HEK293 (cell line): ENCODE results near the gene GPR33.

Source experiments
- CTCF ChIA-PET: fragments of 350-600 bp; formaldehyde crosslinking; extraction: SDS; loops from one replicate; lab custom pipeline; 2021; ENCODE audit warnings: antibody characterized with exemption; lab: Yijun Ruan, JAX
- POLR2A ChIA-PET: fragments of 300-600 bp; formaldehyde crosslinking; extraction: SDS; loops from one replicate; lab custom pipeline; 2020; ENCODE audit warnings: antibody characterized with exemption, inconsistent platforms; lab: Yijun Ruan, JAX
- H3K27ac ChIP-seq: fragments of 200-500 bp; sonication (Bioruptor generic); 2 replicates; pipeline ENCODE4 v1.5.1; 2014; ENCODE audit warnings: low read depth, low read length, control low read depth, inconsistent platforms; ENCODE audit errors: extremely low read depth
- H3K36me3 ChIP-seq, 2 experiments: fragments of 200-500 bp in 1 of 2; sonication (Bioruptor generic) in 1 of 2; 1 replicate in 1 of 2; 2 replicates in 1 of 2; pipeline ENCODE4 v1.5.1; 2014 to 2017; ENCODE audit warnings: inconsistent platforms in 2 of 2, low read length in 2 of 2; ENCODE audit not compliant: control insufficient read depth in 2 of 2, insufficient read depth in 1 of 2
- H3K4me1 ChIP-seq: fragments of 200-500 bp; sonication (Bioruptor generic); 2 replicates; pipeline ENCODE4 v1.5.1; 2014; ENCODE audit warnings: mild to moderate bottlenecking, low read length, inconsistent platforms; ENCODE audit not compliant: control insufficient read depth, insufficient read depth
- H3K4me3 ChIP-seq: 2 replicates; pipeline ENCODE4 v1.5.1; 2011; ENCODE audit warnings: low read depth, mild to moderate bottlenecking, control low read depth, low read length, moderate library complexity
- H3K9me3 ChIP-seq: fragments of 200-500 bp; sonication (Bioruptor generic); 2 replicates; pipeline ENCODE4 v1.5.1; 2014; ENCODE audit warnings: low read depth, low read length, inconsistent platforms; ENCODE audit not compliant: control insufficient read depth, insufficient read depth
- HOXA7 ChIP-seq: sonication (generic); formaldehyde crosslinking; IDR thresholded peaks from 2 replicates; pipeline ENCODE4 v1.8.1; 2022; ENCODE audit warnings: missing genetic modification reagents, borderline replicate concordance
- KLF8 ChIP-seq: fragments of 450-650 bp; formaldehyde crosslinking; IDR thresholded peaks from 2 replicates; pipeline ENCODE4 v1.5.1; 2016; ENCODE audit warnings: missing biosample characterization, missing genetic modification characterization
- KLF9 ChIP-seq: fragments of 450-650 bp; formaldehyde crosslinking; IDR thresholded peaks from 2 replicates; pipeline ENCODE4 v1.5.1; 2016; ENCODE audit warnings: missing biosample characterization, missing genetic modification characterization, low read depth
- RBAK ChIP-seq: fragments of 450-650 bp; formaldehyde crosslinking; IDR thresholded peaks from 2 replicates; pipeline ENCODE4 v1.5.1; 2016; ENCODE audit warnings: missing biosample characterization, missing genetic modification characterization
- SCRT2 ChIP-seq: fragments of 450-650 bp; formaldehyde crosslinking; IDR thresholded peaks from 2 replicates; pipeline ENCODE4 v1.5.1; 2016; ENCODE audit warnings: missing biosample characterization, missing genetic modification characterization
- SP2 ChIP-seq: fragments of 450-650 bp; formaldehyde crosslinking; IDR thresholded peaks from 2 replicates; pipeline ENCODE4 v1.5.1; 2016; ENCODE audit warnings: missing biosample characterization, missing genetic modification characterization
- TRIM28 ChIP-seq: IDR thresholded peaks from 2 replicates; pipeline ENCODE4 v1.6.1; 2011; ENCODE audit warnings: low read length, control low read depth, borderline replicate concordance
- ZNF174 ChIP-seq: fragments of 450-650 bp; formaldehyde crosslinking; IDR thresholded peaks from 2 replicates; pipeline ENCODE4 v1.5.0; 2017; ENCODE audit warnings: missing biosample characterization, mild to moderate bottlenecking, missing genetic modification characterization
- ZNF221 ChIP-seq: fragments of 450-650 bp; formaldehyde crosslinking; IDR thresholded peaks from 2 replicates; pipeline ENCODE4 v1.5.1; 2017; ENCODE audit warnings: missing biosample characterization, missing genetic modification characterization, borderline replicate concordance
- ZNF324 ChIP-seq: fragments of 450-650 bp; formaldehyde crosslinking; IDR thresholded peaks from 2 replicates; pipeline ENCODE4 v1.5.1; 2016; ENCODE audit warnings: missing biosample characterization, missing genetic modification characterization
- ZNF37A ChIP-seq: fragments of 450-650 bp; IDR thresholded peaks from 2 replicates; pipeline ENCODE4 v1.5.1; 2018; ENCODE audit warnings: missing biosample characterization, missing genetic modification characterization
- ZNF514 ChIP-seq: fragments of 450-650 bp; formaldehyde crosslinking; IDR thresholded peaks from 2 replicates; pipeline ENCODE4 v1.5.1; 2016; ENCODE audit warnings: missing biosample characterization, missing genetic modification characterization
- ZNF571 ChIP-seq: fragments of 450-650 bp; formaldehyde crosslinking; IDR thresholded peaks from 2 replicates; pipeline ENCODE4 v1.5.0; 2017; ENCODE audit warnings: missing biosample characterization, missing genetic modification characterization
- ZNF600 ChIP-seq: fragments of 450-650 bp; formaldehyde crosslinking; IDR thresholded peaks from 2 replicates; pipeline ENCODE4 v1.5.1; 2016; ENCODE audit warnings: missing biosample characterization, missing genetic modification characterization
- ZNF629 ChIP-seq: fragments of 450-650 bp; formaldehyde crosslinking; IDR thresholded peaks from 2 replicates; pipeline ENCODE4 v1.5.1; 2017; ENCODE audit warnings: missing biosample characterization, missing genetic modification characterization
- ZNF654 ChIP-seq: fragments of 450-650 bp; formaldehyde crosslinking; IDR thresholded peaks from 2 replicates; pipeline ENCODE4 v1.5.1; 2016; ENCODE audit warnings: low read depth, missing biosample characterization, missing genetic modification characterization
- ZNF664 ChIP-seq: fragments of 450-650 bp; formaldehyde crosslinking; IDR thresholded peaks from 2 replicates; pipeline ENCODE4 v1.5.1; 2016; ENCODE audit warnings: missing biosample characterization, missing genetic modification characterization
- ZNF777 ChIP-seq: fragments of 450-650 bp; formaldehyde crosslinking; IDR thresholded peaks from 2 replicates; pipeline ENCODE4 v1.5.1; 2017; ENCODE audit warnings: missing biosample characterization, missing genetic modification characterization, borderline replicate concordance
- ZNF792 ChIP-seq: fragments of 450-650 bp; formaldehyde crosslinking; IDR thresholded peaks from 2 replicates; pipeline ENCODE4 v1.5.1; 2016; ENCODE audit warnings: missing biosample characterization, missing genetic modification characterization
- TF ChIP-seq, protein P1 (sequence below): fragments of 450-650 bp; formaldehyde crosslinking; IDR thresholded peaks from 2 replicates; pipeline ENCODE4 v1.5.1; 2017; ENCODE audit warnings: missing biosample characterization, missing genetic modification characterization
- TF ChIP-seq, protein P2 (sequence below): fragments of 450-650 bp; formaldehyde crosslinking; IDR thresholded peaks from 2 replicates; pipeline ENCODE4 v1.5.1; 2016; ENCODE audit warnings: missing biosample characterization, missing genetic modification characterization
- TF ChIP-seq, protein P3 (sequence below): fragments of 450-650 bp; formaldehyde crosslinking; IDR thresholded peaks from 2 replicates; pipeline ENCODE4 v1.5.0; 2017; ENCODE audit warnings: missing biosample characterization, missing genetic modification characterization, borderline replicate concordance
- TF ChIP-seq, protein P4 (sequence below): fragments of 450-650 bp; formaldehyde crosslinking; IDR thresholded peaks from 2 replicates; pipeline ENCODE4 v1.5.1; 2016; ENCODE audit warnings: missing biosample characterization, missing genetic modification characterization

Gene GPR33

GRCh38 chr14:31456841-31457664 lies 30.8 kb downstream of the GPR33 start, which contains the start of gene DTD2 (continued):
- peak; percentile 15; the same call in 1 of the 2 replicates for TF ChIP-seq ZNF324
- peak; percentile 62; the same call in 1 of the 2 replicates for TF ChIP-seq ZNF629 (tag by site-specific recombination)
- TF ChIP-seq ZNF600 (tag by site-specific recombination) = peak; percentile 85
- no peak for TF ChIP-seq ZNF514 (tag by site-specific recombination)
- peak; percentile 87 for TF ChIP-seq SP2 (tag by site-specific recombination)
- peak; percentile 39; the same call in 1 of the 2 replicates for TF ChIP-seq TRIM28
- no peak for TF ChIP-seq HOXA7 (CRISPR knock-in tag)
- peak; percentile 46 for TF ChIP-seq KLF9 (tag by site-specific recombination)
- no peak for TF ChIP-seq SCRT2
- TF ChIP-seq ZNF792 (tag by site-specific recombination) = no peak
- peak; percentile 92 for TF ChIP-seq KLF8 (tag by site-specific recombination)
- TF ChIP-seq, protein P1, sequence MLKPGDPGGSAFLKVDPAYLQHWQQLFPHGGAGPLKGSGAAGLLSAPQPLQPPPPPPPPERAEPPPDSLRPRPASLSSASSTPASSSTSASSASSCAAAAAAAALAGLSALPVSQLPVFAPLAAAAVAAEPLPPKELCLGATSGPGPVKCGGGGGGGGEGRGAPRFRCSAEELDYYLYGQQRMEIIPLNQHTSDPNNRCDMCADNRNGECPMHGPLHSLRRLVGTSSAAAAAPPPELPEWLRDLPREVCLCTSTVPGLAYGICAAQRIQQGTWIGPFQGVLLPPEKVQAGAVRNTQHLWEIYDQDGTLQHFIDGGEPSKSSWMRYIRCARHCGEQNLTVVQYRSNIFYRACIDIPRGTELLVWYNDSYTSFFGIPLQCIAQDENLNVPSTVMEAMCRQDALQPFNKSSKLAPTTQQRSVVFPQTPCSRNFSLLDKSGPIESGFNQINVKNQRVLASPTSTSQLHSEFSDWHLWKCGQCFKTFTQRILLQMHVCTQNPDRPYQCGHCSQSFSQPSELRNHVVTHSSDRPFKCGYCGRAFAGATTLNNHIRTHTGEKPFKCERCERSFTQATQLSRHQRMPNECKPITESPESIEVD (tag by site-specific recombination) = no peak
- TF ChIP-seq ZNF777 (tag by site-specific recombination) = no peak

DNA sequence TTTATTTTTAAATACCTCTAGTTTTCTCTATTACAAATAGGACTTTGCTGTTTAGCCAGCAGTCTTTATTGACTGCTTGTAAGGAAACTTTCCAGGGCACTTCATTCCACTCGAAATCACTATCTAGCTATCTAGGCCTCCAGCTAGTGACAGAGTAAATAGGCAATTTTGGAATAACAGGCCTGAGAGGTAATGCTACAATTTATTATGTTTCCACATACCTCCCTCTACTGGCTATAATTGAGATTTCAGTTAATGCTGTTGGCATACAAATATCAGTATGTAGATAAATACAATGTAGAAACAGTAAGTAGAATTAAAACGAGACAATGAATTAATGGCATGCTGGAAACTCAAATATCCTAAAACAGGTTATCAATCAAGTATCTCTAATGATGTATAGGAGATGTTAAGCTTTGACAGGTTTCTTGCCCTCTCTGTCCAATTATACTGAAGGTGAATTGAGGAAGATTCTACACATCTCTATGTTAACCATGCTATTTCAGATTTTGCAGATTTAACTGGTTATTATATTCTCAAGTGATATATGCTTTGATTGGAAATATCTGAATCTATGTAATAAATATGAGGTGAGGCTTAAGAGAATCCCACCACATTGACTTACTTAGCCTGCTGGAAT lies 37.7 kb downstream of the GPR33 start:
- Histone ChIP-seq H3K4me3 (no peak overlapping the region), H3K9me3 (no peaks in the 10 kb centered on the region), H3K4me1 (no peaks in the 10 kb centered on the region), H3K36me3 (peaks cover 23 to 39% of the 10 kb centered on the region in 2 experiments), H3K27ac (no peak overlapping the region)
- ChIA-PET CTCF (interaction anchor here (0.6 to 3.1 kb wide), 9 partner anchors 11 to 87 kb away, joined by 3 to 9 read pairs (median 4); no protein-coding TSS in a partner anchor), POLR2A (interaction anchor here (1.1 kb wide), 1 partner anchor 29 kb away, joined by 5 read pairs; the partner anchor contains the start of gene HEATR5A)
- TF ChIP-seq ZNF571 (tag by site-specific recombination) (no peak), RBAK (tag by site-specific recombination) (no peak), ZNF654 (tag by site-specific recombination) (peak; percentile 58), ZNF221 (tag by site-specific recombination) (no peak)
- TF ChIP-seq, protein P2, sequence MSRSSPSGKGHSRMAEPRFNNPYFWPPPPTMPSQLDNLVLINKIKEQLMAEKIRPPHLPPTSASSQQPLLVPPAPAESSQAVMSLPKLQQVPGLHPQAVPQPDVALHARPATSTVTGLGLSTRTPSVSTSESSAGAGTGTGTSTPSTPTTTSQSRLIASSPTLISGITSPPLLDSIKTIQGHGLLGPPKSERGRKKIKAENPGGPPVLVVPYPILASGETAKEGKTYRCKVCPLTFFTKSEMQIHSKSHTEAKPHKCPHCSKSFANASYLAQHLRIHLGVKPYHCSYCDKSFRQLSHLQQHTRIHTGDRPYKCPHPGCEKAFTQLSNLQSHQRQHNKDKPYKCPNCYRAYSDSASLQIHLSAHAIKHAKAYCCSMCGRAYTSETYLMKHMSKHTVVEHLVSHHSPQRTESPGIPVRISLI = no peak

DNA sequence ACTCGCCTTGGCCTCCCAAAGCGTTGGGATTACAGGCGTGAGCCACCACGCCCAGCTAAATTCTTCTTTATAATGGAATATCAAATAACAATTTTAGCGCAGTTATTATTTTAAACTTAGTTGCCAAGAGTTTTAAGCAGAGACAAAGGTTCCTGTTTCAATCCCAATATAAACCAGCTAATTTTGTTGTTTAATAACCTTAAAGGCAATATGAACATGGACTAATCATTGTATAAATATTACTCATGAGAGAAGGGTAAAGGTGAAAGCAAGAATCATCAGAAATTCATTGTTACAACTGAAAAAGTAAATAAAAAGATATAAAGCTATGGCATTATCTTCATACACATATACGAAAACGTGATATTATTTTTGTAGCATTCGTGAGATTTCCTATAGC lies 38.7 kb downstream of the GPR33 start:
- Histone ChIP-seq H3K9me3 (no peaks in the 10 kb centered on the region), H3K27ac (no peak overlapping the region), H3K36me3 (peaks cover 23 to 39% of the 10 kb centered on the region in 2 experiments), H3K4me3 (no peak overlapping the region), H3K4me1 (no peaks in the 10 kb centered on the region)
- ChIA-PET CTCF (interaction anchor here (0.5 to 3.1 kb wide), 7 partner anchors 14 to 86 kb away, joined by 3 to 9 read pairs (median 4); no protein-coding TSS in a partner anchor), POLR2A (interaction anchor here (1.1 to 1.2 kb wide), 2 partner anchors 29 kb away, joined by 4 to 5 read pairs; partner anchors contain the start of gene HEATR5A)
- TF ChIP-seq ZNF174 (tag by site-specific recombination) (no peak), ZNF221 (tag by site-specific recombination) (no peak), ZNF37A (tag by site-specific recombination) (no peak), ZNF664 (no peak)
- TF ChIP-seq, protein P3, sequence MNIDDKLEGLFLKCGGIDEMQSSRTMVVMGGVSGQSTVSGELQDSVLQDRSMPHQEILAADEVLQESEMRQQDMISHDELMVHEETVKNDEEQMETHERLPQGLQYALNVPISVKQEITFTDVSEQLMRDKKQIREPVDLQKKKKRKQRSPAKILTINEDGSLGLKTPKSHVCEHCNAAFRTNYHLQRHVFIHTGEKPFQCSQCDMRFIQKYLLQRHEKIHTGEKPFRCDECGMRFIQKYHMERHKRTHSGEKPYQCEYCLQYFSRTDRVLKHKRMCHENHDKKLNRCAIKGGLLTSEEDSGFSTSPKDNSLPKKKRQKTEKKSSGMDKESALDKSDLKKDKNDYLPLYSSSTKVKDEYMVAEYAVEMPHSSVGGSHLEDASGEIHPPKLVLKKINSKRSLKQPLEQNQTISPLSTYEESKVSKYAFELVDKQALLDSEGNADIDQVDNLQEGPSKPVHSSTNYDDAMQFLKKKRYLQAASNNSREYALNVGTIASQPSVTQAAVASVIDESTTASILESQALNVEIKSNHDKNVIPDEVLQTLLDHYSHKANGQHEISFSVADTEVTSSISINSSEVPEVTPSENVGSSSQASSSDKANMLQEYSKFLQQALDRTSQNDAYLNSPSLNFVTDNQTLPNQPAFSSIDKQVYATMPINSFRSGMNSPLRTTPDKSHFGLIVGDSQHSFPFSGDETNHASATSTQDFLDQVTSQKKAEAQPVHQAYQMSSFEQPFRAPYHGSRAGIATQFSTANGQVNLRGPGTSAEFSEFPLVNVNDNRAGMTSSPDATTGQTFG (tag by site-specific recombination) = no peak
- TF ChIP-seq, protein P4, sequence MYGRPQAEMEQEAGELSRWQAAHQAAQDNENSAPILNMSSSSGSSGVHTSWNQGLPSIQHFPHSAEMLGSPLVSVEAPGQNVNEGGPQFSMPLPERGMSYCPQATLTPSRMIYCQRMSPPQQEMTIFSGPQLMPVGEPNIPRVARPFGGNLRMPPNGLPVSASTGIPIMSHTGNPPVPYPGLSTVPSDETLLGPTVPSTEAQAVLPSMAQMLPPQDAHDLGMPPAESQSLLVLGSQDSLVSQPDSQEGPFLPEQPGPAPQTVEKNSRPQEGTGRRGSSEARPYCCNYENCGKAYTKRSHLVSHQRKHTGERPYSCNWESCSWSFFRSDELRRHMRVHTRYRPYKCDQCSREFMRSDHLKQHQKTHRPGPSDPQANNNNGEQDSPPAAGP = no peak
